Inflammatory macrophage treated with lipopolysaccharide for 1 hour (primary cell): ENCODE data around the gene TRPM3.

Experiments
- DNase-seq, 2 donors: peaks; one replicate each; pipeline ENCODE4 v3.0.0-alpha.2; 2020 to 2022

The TRPM3 gene

GRCh38 chr9:70880535-70880934, 240.9 kb downstream of the TRPM3 start:
- DNase-seq = no peak

GRCh38 chr9:70878576-70878975, 242.8 kb downstream of the TRPM3 start:
- no peak for DNase-seq

- DNase-seq = no peak
Measured at GRCh38 chr9:70874451-70874850, 247.0 kb downstream of the TRPM3 start.

GRCh38 chr9:70873506-70873905, 247.9 kb downstream of the TRPM3 start:
- DNase-seq = peak in 1 of 2 donors; percentile 21

- no peak for DNase-seq
Measured at GRCh38 chr9:70868661-70869652, 252.5 kb downstream of the TRPM3 start.

GRCh38 chr9:70868041-70868440, 253.4 kb downstream of the TRPM3 start:
- DNase-seq = no peak

- DNase-seq = no peak
Measured at GRCh38 chr9:70865471-70865870, 255.9 kb downstream of the TRPM3 start.

GRCh38 chr9:70861797-70862196, 259.6 kb downstream of the TRPM3 start:
- no peak for DNase-seq

- DNase-seq = peak in 1 of 2 donors; percentile 14
Measured at GRCh38 chr9:70861376-70861775, 260.0 kb downstream of the TRPM3 start.

- no peak for DNase-seq
Measured at GRCh38 chr9:70859694-70860093, 261.7 kb downstream of the TRPM3 start.

- no peak for DNase-seq
Measured at GRCh38 chr9:70856411-70856810, 265.0 kb downstream of the TRPM3 start.

- no peak for DNase-seq
Measured at GRCh38 chr9:70852711-70853240, 268.6 kb downstream of the TRPM3 start.

GRCh38 chr9:70840266-70840665, 281.2 kb downstream of the TRPM3 start:
- no peak for DNase-seq

- no peak for DNase-seq
Measured at GRCh38 chr9:70835323-70835722, 286.1 kb downstream of the TRPM3 start.

- no peak for DNase-seq
Measured at GRCh38 chr9:70832492-70832891, 288.9 kb downstream of the TRPM3 start.

- DNase-seq = no peak
Measured at GRCh38 chr9:70830618-70831017, 290.8 kb downstream of the TRPM3 start.

- DNase-seq = no peak
Measured at GRCh38 chr9:70829591-70830265, 291.7 kb downstream of the TRPM3 start.

- DNase-seq = no peak
Measured at GRCh38 chr9:70826562-70826961, 294.9 kb downstream of the TRPM3 start.

GRCh38 chr9:70823284-70823683, 298.1 kb downstream of the TRPM3 start:
- DNase-seq = no peak

GRCh38 chr9:70817311-70817710, 304.1 kb downstream of the TRPM3 start:
- no peak for DNase-seq

- no peak for DNase-seq
Measured at GRCh38 chr9:70816891-70817290, 304.5 kb downstream of the TRPM3 start.

- no peak for DNase-seq
Measured at GRCh38 chr9:70816316-70816715, 305.1 kb downstream of the TRPM3 start.

- no peak for DNase-seq
Measured at GRCh38 chr9:70814597-70814996, 306.8 kb downstream of the TRPM3 start.

GRCh38 chr9:70813141-70813540, 308.3 kb downstream of the TRPM3 start:
- DNase-seq = no peak
